HepG2 (cell line): ENCODE data around the gene FKBP14. TPM values are rescaled to one million over a fixed set of nuclear protein-coding genes. Genes with fewer than 3 reads are reported as not detected.

Experiments
- BORCS8-MEF2B ChIP-seq: sonication (generic); formaldehyde crosslinking; IDR thresholded peaks from 2 replicates; pipeline ENCODE4 v1.8.0; 2022; ENCODE audit warnings: mild to moderate bottlenecking, missing genetic modification reagents
- PAF1 ChIP-seq: IDR thresholded peaks from 2 replicates; pipeline ENCODE4 v1.6.1; 2016; ENCODE audit warnings: missing genetic modification reagents, missing compliant biosample characterization
- ZMYM4 ChIP-seq: sonication (generic); formaldehyde crosslinking; IDR thresholded peaks from 2 replicates; pipeline ENCODE4 v1.8.1; 2023; ENCODE audit warnings: mild to moderate bottlenecking, missing genetic modification reagents
- ZSCAN29 ChIP-seq: sonication (generic); formaldehyde crosslinking; conservative IDR thresholded peaks from 2 replicates; pipeline ENCODE4 v1.4.0; 2020; ENCODE audit warnings: mild to moderate bottlenecking, missing genetic modification reagents
- polyA plus RNA-seq, 8 experiments: library from polyadenylated mRNA; depleted of rRNA in 3 of 8; stranded (reverse) in 7 of 8; unstranded in 1 of 8; fragments of >200 nt; fragmentation: Illumina TruSeq in 4 of 8; extraction: Trizol in 4 of 8; gene quantifications; 2 replicates each; pipeline versions ENCODE4 v1.2.1 to v1.2.3, GENCODE V29; 2011 to 2016; ENCODE audit warnings: low read depth in 4 of 8, missing spikeins in 1 of 8, mixed read lengths in 1 of 8; ENCODE audit not compliant: insufficient read depth in 1 of 8
- total RNA-seq, 5 experiments: library from RNA; depleted of rRNA; stranded (reverse); fragments of >200 nt; fragmentation: Illumina TruSeq; extraction: Trizol; gene quantifications; 2 replicates each; pipeline ENCODE4 v1.2.3, GENCODE V29; 2016; ENCODE audit warnings: low read depth in 1 of 5
- TF ChIP-seq, protein P1 (sequence below): sonication (generic); formaldehyde crosslinking; IDR thresholded peaks from 2 replicates; pipeline ENCODE4 v1.8.0; 2022; ENCODE audit warnings: mild to moderate bottlenecking, missing genetic modification reagents
- TF ChIP-seq, protein P2 (sequence below): sonication (generic); formaldehyde crosslinking; IDR thresholded peaks from 2 replicates; pipeline ENCODE4 v1.8.0; 2022; ENCODE audit warnings: missing genetic modification reagents, mild to moderate bottlenecking, moderate library complexity, borderline replicate concordance
- TF ChIP-seq, protein P3 (sequence below): sonication (generic); formaldehyde crosslinking; IDR thresholded peaks from 2 replicates; pipeline ENCODE4 v1.5.1; 2020; ENCODE audit warnings: missing genetic modification reagents, mild to moderate bottlenecking, borderline replicate concordance
- TF ChIP-seq, protein P4 (sequence below): sonication (generic); formaldehyde crosslinking; IDR thresholded peaks from 2 replicates; pipeline ENCODE4 v1.4.0; 2020; ENCODE audit warnings: missing genetic modification reagents, mild to moderate bottlenecking, borderline replicate concordance

The FKBP14 gene
- total and polyA plus RNA-seq, 2 of the 13 experiments (the other 11 are each of a cell fraction or from before 2014, with no cell fraction given): 20.0 to 32.3 TPM

DNA sequence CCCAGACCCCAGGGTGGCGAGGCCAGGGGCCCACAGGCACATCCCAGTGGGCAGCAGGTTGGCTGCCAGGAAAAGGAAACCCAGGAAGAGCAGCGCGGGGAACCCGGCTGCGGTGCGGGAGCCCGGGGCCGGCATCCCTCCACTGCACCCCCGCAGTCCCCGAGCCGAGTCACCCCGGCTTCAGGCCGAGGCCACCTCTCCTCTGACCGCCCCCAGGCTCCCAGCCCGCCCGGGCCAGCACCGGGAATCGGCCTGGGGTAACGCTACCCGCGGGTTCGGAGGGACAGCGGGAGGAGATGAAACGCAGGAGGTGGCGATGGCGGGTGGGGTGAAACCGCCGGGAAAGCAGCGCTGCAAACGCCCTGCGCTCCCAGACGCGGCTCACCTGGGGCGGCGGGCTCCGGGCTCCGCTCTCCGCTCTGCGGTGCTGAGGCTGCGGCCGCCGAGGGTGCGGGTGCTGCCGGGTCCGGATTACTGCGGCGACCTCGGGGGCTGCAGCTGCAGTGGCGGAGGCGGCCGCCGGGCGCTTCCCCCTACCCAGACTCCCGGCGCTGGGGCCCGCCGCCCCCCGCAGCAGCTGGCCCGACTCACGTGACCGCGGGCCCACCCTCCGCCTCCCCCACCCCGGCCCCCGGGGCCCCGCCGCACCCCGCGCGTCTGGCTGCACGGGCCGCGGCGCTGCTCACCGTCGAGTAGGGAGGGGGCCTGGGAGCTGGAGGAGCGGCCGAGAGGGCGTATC is 37.1 kb downstream of the FKBP14 start, which contains the start of gene SCRN1 (continued):
- TF ChIP-seq, protein P1, sequence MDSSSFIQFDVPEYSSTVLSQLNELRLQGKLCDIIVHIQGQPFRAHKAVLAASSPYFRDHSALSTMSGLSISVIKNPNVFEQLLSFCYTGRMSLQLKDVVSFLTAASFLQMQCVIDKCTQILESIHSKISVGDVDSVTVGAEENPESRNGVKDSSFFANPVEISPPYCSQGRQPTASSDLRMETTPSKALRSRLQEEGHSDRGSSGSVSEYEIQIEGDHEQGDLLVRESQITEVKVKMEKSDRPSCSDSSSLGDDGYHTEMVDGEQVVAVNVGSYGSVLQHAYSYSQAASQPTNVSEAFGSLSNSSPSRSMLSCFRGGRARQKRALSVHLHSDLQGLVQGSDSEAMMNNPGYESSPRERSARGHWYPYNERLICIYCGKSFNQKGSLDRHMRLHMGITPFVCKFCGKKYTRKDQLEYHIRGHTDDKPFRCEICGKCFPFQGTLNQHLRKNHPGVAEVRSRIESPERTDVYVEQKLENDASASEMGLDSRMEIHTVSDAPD (CRISPR knock-in tag): no peak
- no peak for TF ChIP-seq ZMYM4 (CRISPR knock-in tag)
- TF ChIP-seq, protein P2, sequence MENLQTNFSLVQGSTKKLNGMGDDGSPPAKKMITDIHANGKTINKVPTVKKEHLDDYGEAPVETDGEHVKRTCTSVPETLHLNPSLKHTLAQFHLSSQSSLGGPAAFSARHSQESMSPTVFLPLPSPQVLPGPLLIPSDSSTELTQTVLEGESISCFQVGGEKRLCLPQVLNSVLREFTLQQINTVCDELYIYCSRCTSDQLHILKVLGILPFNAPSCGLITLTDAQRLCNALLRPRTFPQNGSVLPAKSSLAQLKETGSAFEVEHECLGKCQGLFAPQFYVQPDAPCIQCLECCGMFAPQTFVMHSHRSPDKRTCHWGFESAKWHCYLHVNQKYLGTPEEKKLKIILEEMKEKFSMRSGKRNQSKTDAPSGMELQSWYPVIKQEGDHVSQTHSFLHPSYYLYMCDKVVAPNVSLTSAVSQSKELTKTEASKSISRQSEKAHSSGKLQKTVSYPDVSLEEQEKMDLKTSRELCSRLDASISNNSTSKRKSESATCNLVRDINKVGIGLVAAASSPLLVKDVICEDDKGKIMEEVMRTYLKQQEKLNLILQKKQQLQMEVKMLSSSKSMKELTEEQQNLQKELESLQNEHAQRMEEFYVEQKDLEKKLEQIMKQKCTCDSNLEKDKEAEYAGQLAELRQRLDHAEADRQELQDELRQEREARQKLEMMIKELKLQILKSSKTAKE (CRISPR knock-in tag): no peak
- no peak for TF ChIP-seq ZSCAN29 (CRISPR knock-in tag)
- TF ChIP-seq, protein P3, sequence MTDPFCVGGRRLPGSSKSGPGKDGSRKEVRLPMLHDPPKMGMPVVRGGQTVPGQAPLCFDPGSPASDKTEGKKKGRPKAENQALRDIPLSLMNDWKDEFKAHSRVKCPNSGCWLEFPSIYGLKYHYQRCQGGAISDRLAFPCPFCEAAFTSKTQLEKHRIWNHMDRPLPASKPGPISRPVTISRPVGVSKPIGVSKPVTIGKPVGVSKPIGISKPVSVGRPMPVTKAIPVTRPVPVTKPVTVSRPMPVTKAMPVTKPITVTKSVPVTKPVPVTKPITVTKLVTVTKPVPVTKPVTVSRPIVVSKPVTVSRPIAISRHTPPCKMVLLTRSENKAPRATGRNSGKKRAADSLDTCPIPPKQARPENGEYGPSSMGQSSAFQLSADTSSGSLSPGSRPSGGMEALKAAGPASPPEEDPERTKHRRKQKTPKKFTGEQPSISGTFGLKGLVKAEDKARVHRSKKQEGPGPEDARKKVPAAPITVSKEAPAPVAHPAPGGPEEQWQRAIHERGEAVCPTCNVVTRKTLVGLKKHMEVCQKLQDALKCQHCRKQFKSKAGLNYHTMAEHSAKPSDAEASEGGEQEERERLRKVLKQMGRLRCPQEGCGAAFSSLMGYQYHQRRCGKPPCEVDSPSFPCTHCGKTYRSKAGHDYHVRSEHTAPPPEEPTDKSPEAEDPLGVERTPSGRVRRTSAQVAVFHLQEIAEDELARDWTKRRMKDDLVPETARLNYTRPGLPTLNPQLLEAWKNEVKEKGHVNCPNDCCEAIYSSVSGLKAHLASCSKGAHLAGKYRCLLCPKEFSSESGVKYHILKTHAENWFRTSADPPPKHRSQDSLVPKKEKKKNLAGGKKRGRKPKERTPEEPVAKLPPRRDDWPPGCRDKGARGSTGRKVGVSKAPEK (CRISPR knock-in tag): no peak
- no peak for TF ChIP-seq BORCS8-MEF2B
- TF ChIP-seq, protein P4, sequence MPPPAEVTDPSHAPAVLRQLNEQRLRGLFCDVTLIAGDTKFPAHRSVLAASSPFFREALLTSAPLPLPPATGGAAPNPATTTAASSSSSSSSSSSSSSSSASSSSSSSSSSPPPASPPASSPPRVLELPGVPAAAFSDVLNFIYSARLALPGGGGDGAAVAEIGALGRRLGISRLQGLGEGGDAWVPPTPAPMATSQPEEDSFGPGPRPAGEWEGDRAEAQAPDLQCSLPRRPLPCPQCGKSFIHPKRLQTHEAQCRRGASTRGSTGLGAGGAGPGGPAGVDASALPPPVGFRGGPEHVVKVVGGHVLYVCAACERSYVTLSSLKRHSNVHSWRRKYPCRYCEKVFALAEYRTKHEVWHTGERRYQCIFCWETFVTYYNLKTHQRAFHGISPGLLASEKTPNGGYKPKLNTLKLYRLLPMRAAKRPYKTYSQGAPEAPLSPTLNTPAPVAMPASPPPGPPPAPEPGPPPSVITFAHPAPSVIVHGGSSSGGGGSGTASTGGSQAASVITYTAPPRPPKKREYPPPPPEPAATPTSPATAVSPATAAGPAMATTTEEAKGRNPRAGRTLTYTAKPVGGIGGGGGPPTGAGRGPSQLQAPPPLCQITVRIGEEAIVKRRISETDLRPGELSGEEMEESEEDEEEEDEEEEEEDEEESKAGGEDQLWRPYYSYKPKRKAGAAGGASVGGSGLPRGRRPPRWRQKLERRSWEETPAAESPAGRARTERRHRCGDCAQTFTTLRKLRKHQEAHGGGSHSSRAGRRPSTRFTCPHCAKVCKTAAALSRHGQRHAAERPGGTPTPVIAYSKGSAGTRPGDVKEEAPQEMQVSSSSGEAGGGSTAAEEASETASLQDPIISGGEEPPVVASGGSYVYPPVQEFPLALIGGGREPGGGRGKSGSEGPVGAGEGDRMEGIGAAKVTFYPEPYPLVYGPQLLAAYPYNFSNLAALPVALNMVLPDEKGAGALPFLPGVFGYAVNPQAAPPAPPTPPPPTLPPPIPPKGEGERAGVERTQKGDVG (CRISPR knock-in tag): no peak
- no peak for TF ChIP-seq PAF1 (CRISPR knock-in tag)
